ENCODE results near the gene XPO4.

The XPO4 gene

DNA sequence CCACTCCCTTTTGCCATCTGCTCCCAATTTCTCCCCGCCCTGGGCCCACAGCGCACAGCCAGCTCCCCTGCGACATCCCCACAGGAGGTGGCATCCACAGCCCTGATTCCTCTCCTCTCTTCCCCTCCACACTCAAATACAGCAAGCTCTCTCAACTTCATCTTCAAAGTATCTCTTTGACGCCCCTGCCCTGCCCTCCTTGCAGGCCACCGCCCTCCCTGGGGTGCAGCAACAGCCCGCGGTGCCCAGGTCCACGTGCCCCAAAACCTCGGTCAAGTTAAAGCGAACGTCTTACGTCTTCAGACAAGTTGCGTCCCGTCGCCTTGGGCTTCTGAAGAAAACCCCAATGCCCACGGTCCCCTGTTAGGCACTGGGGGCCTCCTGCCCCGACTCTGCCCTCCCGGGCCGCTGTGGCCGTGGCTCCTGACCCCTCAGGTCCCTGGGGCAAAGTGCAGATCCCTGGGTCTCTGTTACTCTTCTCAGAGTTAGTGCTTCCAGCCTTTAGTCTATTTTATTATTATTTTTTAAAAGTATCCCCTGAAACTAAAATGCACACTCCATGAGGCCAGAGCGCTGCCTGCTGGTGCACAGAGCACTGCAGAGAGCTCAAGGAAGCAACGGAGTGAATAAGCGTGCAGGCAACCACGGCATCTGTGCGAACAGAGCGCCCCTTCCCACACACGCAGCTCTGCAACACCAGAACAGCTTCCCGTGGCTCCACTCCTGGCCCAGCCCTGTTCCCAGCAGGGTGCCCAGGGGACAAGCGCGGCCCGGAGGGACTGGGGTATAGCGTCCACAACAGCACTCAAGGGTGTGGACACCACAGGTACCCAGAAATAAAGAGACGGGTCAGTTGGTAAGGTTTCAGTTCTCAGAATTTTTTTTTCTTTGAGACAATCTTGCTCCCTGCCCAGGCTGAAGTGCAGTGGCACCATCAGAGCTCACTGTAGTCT lies 172.6 kb downstream of the XPO4 start:
- no peaks in the 10 kb centered on the region for H4K20me1 ChIP-seq (ENCODE audit: control insufficient read depth, insufficient read depth, low read depth, low read length)
- H3K36me3 ChIP-seq (ENCODE audit: control insufficient read depth, low read length), result no peaks in the 10 kb centered on the region
- H3K27me3 ChIP-seq (ENCODE audit: control insufficient read depth, low read length), result no peaks in the 10 kb centered on the region
- no peak overlapping the region for H3K27ac ChIP-seq (ENCODE audit: low read depth, low read length)
- no peaks in the 10 kb centered on the region for H3K4me1 ChIP-seq (ENCODE audit: control insufficient read depth, low read length)
- H3K4me2 ChIP-seq (ENCODE audit: low read length), result no peak overlapping the region
- H3K9me2 ChIP-seq (replicated peaks; ENCODE audit: control insufficient read depth, low read length), result no peaks in the 10 kb centered on the region
- H3F3A ChIP-seq (ENCODE audit: control insufficient read depth, insufficient read depth), result no peaks in the 10 kb centered on the region
- no peaks in the 10 kb centered on the region for H3K9me3 ChIP-seq (ENCODE audit: control insufficient read depth, insufficient read depth, low read length)
- H3K79me2 ChIP-seq (ENCODE audit: control insufficient read depth, low read length), result no peaks in the 10 kb centered on the region
- TF ChIP-seq, protein P1, sequence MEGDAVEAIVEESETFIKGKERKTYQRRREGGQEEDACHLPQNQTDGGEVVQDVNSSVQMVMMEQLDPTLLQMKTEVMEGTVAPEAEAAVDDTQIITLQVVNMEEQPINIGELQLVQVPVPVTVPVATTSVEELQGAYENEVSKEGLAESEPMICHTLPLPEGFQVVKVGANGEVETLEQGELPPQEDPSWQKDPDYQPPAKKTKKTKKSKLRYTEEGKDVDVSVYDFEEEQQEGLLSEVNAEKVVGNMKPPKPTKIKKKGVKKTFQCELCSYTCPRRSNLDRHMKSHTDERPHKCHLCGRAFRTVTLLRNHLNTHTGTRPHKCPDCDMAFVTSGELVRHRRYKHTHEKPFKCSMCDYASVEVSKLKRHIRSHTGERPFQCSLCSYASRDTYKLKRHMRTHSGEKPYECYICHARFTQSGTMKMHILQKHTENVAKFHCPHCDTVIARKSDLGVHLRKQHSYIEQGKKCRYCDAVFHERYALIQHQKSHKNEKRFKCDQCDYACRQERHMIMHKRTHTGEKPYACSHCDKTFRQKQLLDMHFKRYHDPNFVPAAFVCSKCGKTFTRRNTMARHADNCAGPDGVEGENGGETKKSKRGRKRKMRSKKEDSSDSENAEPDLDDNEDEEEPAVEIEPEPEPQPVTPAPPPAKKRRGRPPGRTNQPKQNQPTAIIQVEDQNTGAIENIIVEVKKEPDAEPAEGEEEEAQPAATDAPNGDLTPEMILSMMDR (IDR thresholded peaks at IDR 0.05; ENCODE audit: low read depth, low read length, poor library complexity, severe bottlenecking), result no peak
- no peak for TF ChIP-seq EZH2phosphoT487 (IDR thresholded peaks at IDR 0.05; ENCODE audit: borderline replicate concordance, low read length)
- no peak overlapping the region for H3K4me3 ChIP-seq (ENCODE audit: low read length)

DNA sequence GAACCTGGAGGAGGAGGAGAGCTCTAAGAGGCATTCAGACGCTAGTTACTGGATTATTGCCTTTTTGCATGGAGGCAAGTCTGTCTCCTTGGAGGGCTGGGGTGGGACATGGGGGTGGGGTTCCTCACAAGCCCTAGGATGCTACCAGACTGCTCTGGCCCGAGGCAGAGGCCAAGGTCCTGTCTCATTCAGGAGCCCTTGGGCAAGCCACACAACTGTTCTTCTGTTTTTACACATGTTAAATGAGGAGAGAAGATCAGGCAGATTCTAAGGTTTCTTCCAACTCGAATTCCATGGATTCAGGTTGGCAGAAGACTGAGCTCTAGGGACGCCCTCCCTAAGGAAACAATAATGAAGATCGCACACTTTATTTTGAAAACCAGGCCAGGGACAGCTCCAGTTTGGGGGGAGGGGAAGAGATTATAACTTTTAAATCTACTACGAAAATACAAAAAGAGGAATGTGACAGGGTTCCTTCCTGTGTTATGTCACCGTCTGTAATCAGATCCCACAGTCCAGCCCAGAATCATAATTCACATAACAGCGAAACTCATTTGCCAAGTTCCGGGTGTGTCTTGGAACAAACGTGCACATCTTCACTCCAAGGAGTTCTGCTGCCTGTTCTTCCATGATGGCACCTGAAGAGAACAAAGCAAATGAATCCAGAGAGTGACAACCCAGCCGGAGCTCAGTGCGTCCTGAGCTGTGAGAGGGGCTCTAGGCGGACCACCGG lies 173.8 kb downstream of the XPO4 start:
- Histone ChIP-seq H3K9me2 (replicated peaks; ENCODE audit: control insufficient read depth, low read length) (no peaks in the 10 kb centered on the region), H3K4me1 (ENCODE audit: control insufficient read depth, low read length) (no peaks in the 10 kb centered on the region), H3K27ac (ENCODE audit: low read depth, low read length) (no peak overlapping the region), H3K4me3 (ENCODE audit: low read length) (no peak overlapping the region), H3K27me3 (ENCODE audit: control insufficient read depth, low read length) (no peaks in the 10 kb centered on the region), H3K79me2 (ENCODE audit: control insufficient read depth, low read length) (no peaks in the 10 kb centered on the region), H3F3A (ENCODE audit: control insufficient read depth, insufficient read depth) (no peaks in the 10 kb centered on the region), H3K36me3 (ENCODE audit: control insufficient read depth, low read length) (no peaks in the 10 kb centered on the region), H3K4me2 (ENCODE audit: low read length) (no peak overlapping the region), H3K9me3 (ENCODE audit: control insufficient read depth, insufficient read depth, low read length) (no peaks in the 10 kb centered on the region), H4K20me1 (ENCODE audit: control insufficient read depth, insufficient read depth, low read depth, low read length) (no peaks in the 10 kb centered on the region)
- no peak for TF ChIP-seq EZH2phosphoT487 (IDR thresholded peaks at IDR 0.05; ENCODE audit: borderline replicate concordance, low read length)
- TF ChIP-seq, protein P1 (IDR thresholded peaks at IDR 0.05; ENCODE audit: low read depth, low read length, poor library complexity, severe bottlenecking), result no peak

DNA sequence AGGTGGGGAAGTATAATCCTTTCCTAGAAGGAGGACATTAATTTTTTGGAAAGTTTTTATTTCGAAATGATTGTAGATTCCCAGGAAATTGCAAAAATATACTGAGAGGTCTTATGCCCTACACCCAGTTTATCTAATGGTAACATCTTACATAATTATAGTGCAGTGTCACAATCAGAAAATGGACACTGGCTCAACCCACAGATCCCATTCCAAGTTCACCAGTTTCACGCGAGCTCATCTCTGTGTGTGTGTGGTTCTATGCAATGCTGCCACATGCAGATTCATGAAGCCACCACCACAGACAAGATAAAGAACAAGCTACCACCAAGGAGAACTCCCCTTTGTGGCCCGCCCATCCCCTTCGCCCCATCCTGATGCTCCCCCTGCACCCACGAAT lies 174.7 kb downstream of the XPO4 start:
- Histone ChIP-seq H3F3A (ENCODE audit: control insufficient read depth, insufficient read depth) (no peaks in the 10 kb centered on the region), H3K4me3 (ENCODE audit: low read length) (no peak overlapping the region), H4K20me1 (ENCODE audit: control insufficient read depth, insufficient read depth, low read depth, low read length) (no peaks in the 10 kb centered on the region), H3K4me2 (ENCODE audit: low read length) (no peak overlapping the region), H3K9me2 (replicated peaks; ENCODE audit: control insufficient read depth, low read length) (no peaks in the 10 kb centered on the region), H3K27ac (ENCODE audit: low read depth, low read length) (no peak overlapping the region), H3K79me2 (ENCODE audit: control insufficient read depth, low read length) (no peaks in the 10 kb centered on the region), H3K27me3 (ENCODE audit: control insufficient read depth, low read length) (no peaks in the 10 kb centered on the region), H3K4me1 (ENCODE audit: control insufficient read depth, low read length) (no peaks in the 10 kb centered on the region), H3K36me3 (ENCODE audit: control insufficient read depth, low read length) (no peaks in the 10 kb centered on the region), H3K9me3 (ENCODE audit: control insufficient read depth, insufficient read depth, low read length) (no peaks in the 10 kb centered on the region)
- TF ChIP-seq EZH2phosphoT487 (IDR thresholded peaks at IDR 0.05; ENCODE audit: borderline replicate concordance, low read length), result no peak
- TF ChIP-seq, protein P1 (IDR thresholded peaks at IDR 0.05; ENCODE audit: low read depth, low read length, poor library complexity, severe bottlenecking), result no peak

All from DOHH2 (cell line).